ENCODE results near the gene ITIH5.

ITIH5 gene

GRCh38 chr10:7542189-7542914 lies 124.4 kb downstream of the ITIH5 start:
- no peak for TF ChIP-seq CTCF (conservative IDR thresholded peaks at IDR 0.05; ENCODE audit: low read depth, low read length)
- H3K4me3 ChIP-seq (ENCODE audit: low read depth, low read length) = no peak overlapping the region
- DNase-seq (ENCODE audit: low read depth) = no peak

DNA sequence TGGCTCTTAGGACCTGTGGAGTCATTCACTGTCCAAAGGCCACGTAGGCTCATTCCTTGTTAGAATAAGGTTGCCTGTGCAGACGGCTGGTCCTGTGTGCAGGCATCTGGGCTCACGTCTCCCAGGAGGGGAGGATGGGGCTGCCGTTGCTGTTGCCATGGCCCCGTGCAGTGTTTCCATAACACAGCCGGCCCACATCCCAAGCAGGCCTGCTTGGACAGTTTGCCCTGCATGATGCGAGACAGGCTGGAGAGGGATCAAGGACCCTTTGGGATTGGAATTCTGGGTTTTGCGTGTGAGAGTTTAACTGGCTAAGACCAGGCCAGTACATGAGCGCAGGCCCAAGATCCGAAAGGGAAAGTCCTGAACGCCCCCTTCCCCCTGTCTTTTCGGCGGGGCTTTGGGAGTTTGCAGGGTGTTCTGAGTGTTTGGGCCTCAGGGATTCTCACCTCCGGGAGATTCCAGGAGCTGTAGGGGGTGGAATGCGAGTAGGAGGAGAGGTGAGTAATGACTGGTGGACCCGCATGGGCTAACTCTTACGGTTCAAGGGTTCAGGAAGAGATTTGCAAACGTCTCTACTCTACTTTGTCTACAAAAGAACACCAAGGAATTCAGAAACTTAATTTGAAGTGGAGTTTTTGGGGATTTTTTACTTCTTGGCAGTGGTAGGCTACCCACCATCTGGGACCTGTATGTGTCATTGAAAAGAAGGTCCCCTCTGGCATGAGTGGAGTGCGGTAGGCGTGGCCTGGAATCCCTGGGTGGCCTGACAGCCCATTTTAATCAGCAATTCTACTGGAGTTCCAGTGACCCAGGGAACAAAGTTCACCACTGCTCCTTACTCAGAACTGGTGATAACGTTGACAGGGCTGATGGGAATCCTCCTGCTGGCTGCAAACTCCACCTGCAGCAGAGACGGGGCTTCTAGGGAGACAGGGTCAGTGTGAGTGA lies 125.4 kb downstream of the ITIH5 start:
- no peak overlapping the region for H3K4me3 ChIP-seq (ENCODE audit: low read depth, low read length)
- TF ChIP-seq CTCF (conservative IDR thresholded peaks at IDR 0.05; ENCODE audit: low read depth, low read length) = no peak
- DNase-seq (ENCODE audit: low read depth) = peak; percentile 4

DNA sequence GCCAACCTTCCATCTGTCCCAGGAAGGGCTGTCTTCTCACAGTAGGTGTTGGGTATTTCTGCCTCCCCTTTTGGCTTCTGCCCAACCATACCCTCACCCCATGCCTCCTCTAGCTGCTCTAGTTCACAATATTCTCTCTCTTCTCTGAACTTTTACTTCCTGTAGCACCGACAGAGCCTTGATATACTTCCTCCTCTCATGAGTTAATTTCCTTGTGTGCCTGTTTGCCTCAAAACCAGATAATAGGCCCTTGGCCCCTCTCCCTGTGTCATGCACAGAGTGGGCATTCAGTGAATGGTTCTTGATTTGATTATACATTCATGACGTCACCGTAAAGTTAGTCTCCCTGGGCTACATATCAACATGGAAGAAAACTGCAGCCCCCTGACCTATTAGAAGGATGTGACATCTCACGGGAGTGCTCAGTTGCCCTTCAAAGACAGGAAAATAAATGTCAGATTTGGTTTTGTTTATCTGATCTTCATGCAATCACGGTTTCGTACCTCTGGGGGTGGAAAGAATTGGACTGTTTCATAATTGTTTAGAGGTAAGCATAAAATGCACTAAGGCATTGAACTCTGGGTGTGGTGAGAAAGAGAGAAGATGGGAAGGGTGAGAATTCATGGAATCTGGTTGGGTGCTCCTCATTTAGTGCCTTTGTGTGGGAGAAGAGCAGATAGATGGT lies 127.7 kb downstream of the ITIH5 start:
- no peak overlapping the region for H3K4me3 ChIP-seq (ENCODE audit: low read depth, low read length)
- TF ChIP-seq CTCF (conservative IDR thresholded peaks at IDR 0.05; ENCODE audit: low read depth, low read length) = no peak
- DNase-seq (ENCODE audit: low read depth) = no peak

GRCh38 chr10:7537126-7537525 lies 129.6 kb downstream of the ITIH5 start:
- H3K4me3 ChIP-seq (ENCODE audit: low read depth, low read length) = no peak overlapping the region
- no peak for DNase-seq (ENCODE audit: low read depth)
- no peak for TF ChIP-seq CTCF (conservative IDR thresholded peaks at IDR 0.05; ENCODE audit: low read depth, low read length)

DNA sequence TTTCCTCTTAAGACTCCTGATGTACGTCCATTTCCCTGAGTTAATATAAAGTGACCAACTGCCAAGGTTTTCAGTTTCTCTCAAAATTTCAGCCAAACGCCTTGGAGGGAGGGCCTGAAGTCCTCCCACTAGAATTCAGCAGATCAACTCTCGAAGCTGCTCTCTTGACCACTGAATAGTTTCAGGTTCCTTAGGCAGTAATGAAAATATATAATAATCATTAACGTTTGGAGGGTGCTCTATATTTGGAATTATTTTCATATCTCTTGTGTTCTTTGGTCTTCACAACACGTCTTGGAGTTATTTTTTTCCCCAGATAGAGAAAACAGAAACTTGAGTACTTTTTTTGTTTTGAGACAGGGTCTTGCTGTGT lies 132.3 kb downstream of the ITIH5 start:
- no peak for DNase-seq (ENCODE audit: low read depth)
- no peak overlapping the region for H3K4me3 ChIP-seq (ENCODE audit: low read depth, low read length)
- TF ChIP-seq CTCF (conservative IDR thresholded peaks at IDR 0.05; ENCODE audit: low read depth, low read length) = no peak

DNA sequence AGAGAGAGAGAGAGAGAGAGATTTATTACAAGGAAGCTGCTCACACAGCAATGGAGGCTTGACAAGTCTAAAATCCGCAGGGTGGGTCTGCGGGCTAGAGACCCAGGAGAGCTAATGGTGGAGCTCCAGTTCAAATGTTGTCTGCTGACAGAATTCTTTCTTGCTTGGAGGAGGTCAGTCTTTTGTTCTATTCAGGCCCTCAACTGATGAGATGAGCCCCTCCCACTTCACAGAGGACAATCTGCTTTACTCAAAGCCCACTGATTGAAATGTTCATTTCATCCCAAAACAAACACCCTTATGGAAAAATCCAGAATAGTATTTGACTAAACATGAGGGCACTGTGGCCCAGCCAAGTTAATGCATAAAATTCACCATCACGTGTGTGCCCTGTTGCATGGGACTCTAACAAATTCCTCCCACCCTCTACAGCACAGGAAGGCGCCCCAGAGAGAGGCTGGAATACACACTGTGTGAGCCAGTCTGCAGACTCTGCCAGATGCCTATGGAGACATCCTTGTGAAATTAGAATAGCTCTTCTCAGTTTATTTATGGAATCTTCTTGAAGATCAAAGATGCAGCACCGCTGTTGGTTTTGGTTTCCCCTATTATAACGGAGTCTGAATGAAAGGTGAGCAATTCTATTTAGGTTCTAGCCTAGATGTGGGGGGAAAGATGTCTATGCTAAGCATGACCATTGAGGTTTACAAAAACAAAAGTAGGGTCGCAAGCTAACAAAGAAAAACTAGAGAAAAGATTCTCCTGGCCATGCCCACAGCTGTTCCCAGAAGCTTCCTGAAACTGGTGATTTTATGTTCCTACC lies 132.9 kb downstream of the ITIH5 start:
- TF ChIP-seq CTCF (conservative IDR thresholded peaks at IDR 0.05; ENCODE audit: low read depth, low read length) = no peak
- H3K4me3 ChIP-seq (ENCODE audit: low read depth, low read length) = no peak overlapping the region
- peak; percentile 13 for DNase-seq (ENCODE audit: low read depth)

All from choroid plexus epithelial cell (primary cell).